ENCODE data around the gene MYADML2.
"Not testable (repeated sequence)": the region's sequence is repeated elsewhere in the genome, so short reads cannot be mapped to it uniquely, and the experiment has no call there.

The MYADML2 gene

DNA sequence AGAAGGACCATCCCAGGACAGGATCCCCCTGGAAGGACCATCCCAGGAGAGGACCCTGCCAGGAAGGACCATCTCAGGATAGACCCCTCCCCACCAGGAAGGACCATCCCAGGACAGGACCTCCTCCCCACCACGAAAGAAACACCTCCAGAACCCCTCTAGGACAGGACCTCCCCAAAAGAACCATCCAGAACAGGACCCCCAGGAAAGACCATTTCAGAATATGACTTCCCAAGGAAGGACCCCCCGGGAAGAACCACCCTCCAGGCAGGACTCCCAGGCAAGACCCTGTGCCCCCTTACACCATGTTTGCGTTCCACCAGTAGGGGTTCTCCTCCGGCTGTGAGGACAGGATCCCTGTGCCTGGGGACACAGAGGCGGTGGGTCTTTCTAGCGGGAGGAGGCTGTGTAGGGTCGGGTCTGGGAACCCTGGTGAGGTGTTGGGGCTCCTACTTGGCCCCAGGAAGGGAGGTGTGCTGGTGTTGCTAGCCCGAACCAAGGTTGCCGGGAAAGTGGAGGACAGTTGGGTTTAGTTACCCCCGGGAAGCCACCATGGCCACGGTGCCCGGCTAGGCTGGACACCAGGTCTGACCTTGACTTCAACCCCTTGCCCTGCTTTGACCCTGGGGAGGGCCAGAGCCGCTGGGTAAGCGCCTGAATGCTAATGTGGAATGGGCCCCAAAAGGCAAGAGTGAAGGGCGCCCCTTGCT lies 11.8 kb upstream of the MYADML2 start:
- no peak for DNase-seq

DNA sequence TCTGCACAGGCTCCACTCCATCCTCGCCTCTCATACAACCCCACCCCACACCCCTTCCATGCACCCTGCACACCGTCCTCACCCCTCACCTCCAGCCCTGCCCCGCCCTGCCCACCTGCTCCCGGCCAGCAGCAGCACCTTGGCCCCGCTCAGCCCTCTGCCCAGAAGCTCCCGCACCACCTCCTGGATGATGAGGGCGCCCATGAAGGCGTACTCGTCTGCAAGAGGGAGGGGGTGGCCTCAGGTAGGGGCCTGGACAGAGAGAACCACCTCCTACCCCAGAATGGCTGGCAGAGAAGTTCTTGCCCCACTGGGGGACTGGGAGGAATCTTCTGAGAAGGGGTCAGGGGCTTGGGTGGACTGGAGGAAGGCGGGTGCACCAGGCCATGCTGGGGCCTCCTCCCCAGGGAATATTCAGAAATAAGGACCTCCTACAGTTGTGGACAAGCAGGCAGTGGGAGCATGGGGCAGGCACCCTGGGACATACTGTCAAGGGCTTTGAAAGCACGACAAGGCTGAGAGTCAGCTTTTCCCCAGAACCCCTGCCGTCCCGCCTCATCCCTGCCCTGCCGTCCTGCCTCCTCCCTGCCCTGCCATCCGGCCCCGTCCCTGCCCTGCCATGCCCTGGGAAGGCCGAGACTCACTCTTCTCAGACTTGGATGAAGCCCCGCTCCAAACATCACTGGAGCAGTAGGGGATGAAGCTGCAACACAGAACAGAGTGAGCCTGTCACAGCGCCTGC lies 10.8 kb upstream of the MYADML2 start:
- no peak for DNase-seq

GRCh38 chr17:81956607-81957589 lies 9.9 kb upstream of the MYADML2 start:
- DNase-seq: no peak

- DNase-seq: no peak
Measured at GRCh38 chr17:81955756-81956544, 8.9 kb upstream of the MYADML2 start.

DNA sequence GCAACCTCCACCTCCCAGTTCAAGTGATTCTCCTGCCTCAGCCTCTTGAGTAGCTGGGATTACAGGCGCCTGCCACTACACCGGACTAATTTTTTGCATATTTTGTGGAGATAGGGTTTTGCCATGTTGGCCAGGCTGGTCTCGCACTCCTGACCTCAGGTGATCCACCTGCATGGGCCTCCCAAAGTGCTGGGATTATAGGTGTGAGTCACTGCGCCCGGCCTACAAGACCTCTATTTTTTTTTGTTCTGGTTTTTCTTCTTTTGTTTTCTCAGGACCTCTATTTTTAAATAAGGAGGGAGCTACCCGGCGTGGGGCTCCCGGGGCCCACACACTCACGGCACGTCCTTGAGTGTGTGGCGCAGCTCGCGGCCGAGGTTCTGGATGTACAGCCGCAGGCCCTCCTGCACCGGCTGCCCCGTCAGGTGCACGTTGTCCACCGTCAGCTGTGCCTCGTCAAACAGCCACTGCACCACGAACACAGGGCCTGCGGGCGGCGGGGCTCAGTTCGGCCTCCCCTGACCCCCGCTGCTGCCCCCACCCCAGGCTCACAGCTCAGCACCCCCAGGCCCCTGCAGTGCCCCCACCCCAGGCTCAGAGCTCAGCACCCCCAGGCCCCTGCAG lies 8.1 kb upstream of the MYADML2 start:
- no peak for DNase-seq

DNA sequence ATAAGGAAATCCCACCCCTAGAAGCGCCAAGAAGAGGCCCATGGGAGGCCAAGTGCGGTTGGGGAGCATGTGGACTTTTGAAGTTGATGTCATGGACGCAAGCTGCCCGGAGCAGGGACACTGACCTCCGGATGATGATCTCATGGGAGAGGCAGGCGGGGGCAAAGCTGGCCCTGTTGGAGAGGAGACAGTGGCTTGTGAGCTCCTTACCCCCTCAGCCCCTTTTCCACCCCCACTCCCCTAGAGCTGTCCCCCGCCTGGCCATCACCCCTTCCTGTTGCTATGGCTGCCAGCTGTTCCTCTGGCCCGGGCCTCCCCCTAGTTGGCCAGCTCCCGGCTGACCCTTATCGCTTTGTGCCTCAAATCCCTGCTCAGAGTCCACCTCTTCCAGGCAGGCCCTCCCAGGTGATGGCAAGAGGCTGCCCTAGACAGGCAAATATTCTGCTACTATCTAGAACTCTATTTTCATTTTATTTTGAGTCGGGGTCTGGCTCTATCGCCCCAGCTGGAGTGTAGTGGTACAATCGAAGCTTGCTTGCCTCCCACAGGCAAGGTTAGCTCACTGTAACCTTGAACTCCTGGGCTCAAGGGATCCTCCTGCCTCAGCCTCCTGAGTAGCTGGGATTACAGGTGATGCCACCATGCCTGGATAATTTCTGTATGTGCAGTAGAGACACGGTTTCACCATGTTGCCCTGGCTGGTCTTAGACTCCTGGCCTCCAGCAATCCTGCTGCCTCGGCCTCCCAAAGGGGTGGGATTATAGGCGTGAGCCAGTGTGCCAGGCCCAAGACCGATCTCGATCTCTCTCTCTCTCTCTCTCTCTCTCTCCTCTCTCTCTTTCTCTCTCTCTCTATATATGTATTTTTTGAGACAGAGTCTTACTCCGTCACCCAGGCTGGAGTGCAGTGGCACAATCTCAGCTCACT lies 7.4 kb upstream of the MYADML2 start:
- DNase-seq: no peak

- DNase-seq: not testable (repeated sequence)
Measured at GRCh38 chr17:81953443-81953842, 6.4 kb upstream of the MYADML2 start.

- no peak for DNase-seq
Measured at GRCh38 chr17:81952792-81953228, 5.8 kb upstream of the MYADML2 start.

DNA sequence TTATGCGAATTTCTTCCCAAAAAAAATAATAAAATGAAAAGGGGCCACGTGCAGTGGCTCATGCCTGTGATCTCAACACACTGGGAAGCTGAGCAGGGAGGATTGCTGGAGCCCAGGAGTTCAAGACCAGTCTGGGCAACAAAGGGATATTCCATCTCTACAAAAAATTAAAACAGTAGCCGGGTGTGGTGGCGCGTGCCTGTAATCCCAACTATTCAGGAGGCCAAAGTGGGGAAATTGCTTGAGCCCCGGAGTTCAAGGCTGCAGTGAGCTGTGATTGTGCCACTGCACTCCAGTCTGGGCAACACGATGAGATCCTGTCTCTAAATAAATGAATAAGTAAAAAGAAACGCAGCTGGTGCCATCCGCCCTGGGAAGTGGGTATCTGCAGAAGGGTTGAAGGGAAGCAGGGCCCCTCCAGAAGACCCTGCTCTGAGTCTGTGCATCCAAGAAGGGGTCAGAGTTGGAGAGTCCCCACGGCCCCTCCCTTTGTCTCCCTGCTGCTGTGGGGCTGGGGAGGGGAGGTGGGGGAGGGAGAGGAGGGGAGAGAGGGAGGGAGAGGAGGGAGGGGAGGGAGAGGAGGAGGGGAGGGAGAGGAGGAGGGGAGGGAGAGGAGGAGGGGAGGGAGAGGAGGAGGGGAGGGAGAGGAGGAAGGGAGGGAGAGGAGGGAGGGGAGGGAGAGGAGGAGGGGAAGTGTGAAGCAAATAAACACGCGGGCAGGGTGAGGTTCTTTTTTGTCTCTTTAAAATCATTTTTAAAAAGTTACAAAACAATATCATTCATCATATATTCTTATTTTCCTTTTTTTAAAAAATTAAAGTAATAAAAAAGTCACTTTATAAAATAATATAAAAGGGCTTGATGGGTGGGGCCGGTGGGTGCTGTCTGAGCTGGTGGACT lies 5.0 kb upstream of the MYADML2 start:
- DNase-seq: no peak

DNA sequence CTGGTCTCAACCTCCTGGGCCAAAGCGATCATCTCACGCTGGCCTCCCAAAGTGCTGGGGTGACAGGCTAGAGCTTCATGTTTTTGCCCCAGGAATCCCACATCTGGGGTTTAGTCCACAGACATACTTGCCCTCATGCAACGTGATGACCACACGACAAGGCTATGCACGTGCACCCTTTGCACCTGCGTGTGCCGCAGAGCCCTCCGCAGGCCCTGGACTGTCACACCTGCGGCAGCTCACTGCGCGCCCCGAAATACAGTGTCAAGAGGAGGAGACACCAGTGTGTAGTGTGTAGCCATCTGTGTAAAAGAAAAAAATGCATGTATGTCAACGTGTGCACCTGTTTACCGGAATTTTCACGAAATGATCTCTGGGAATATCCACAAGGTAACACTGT lies 3.5 kb upstream of the MYADML2 start:
- no peak for DNase-seq

- DNase-seq: no peak
Measured at GRCh38 chr17:81948635-81949378, 1.8 kb upstream of the MYADML2 start.

DNA sequence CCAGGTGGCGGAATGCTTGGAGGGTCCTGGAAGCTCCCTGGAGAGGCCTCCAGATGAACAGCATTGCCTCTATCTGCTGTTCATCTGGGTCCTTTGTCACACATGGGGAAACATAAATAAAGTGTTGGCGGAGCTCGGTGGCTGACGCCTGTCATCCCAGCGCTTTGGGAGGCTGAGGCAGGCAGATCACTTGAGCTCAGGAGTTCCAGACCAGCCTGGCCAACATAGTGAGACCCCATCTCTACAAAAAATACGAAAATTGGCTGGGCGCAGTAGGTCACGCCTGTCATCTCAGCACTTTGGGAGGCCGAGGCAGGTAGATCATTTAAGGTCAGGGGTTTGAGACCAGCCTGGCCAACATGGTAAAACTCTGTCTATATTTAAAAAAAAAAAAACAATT lies 2.2 kb downstream of the MYADML2 start:
- DNase-seq: no peak

DNA sequence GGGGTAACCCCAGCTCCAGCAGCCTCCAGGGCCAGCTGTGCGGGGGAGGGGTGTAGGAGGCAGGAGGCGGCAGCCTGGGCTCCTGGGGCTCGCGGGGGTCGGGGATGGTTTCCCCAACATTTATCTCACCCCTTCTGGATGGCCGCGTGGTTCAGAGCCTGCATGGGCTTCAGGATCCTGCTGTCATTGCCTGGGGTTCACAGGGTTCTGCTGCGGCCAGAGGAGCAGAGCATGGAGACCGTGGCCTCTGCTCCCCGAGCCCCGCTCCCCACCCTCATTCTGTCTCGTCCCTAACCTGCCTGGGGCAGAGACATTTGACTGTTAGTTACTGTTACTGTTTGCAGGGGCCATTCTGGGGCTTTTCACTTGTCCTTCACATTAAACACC lies 4.9 kb downstream of the MYADML2 start:
- no peak for DNase-seq

GRCh38 chr17:81941484-81942166 lies 5.4 kb downstream of the MYADML2 start:
- no peak for DNase-seq

DNA sequence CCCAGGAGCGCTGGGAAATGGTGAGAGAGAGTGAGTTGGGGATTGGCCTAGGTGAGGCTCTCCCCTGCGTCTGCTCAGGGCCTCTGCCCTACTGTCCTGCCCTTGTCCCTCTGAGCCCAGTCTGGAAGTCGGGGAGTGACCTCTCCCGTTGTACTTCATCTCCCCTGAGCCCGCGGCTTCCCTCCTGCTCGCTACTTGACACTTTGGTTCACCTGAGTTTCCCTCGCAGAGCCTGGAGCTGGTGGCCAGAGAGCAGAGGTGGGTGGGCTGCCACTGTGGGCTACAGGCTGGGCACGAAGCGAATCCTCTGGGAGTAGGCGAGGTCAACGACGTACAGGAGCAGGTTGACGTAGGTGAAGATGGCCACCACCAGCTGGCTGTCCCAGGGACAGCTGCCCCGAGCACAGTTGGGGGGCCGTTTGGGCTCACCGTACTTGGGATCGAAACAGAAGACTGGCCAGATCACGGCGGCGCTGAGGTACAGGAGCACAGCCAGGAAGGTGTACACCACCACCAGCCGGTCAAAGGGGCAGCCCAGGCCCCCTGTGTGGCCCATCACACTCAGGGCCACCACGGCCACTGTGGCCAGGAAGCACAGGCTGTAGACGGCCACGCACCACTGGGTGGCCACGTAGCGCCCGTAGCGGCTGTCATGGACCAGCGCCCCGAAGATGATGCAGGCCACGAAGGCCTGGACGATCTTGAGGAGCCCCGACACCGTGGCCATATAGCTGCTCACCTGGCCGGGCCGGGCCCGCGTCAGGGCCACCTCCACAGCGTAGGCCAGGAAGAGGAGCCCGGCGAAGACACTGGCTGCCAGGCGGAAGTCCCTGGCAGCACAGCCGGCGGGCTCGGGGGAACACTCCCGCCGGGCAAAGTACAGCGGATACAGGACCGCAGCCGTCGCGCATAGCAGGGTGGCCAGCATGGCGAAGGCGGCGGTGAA lies 6.2 kb downstream of the MYADML2 start:
- DNase-seq: no peak

- DNase-seq: no peak
Measured at GRCh38 chr17:81939881-81940385, 7.1 kb downstream of the MYADML2 start.

GRCh38 chr17:81939218-81939617 lies 7.8 kb downstream of the MYADML2 start:
- DNase-seq: no peak
